A204.1 (cell line): Measurements from ENCODE around the gene SLC35F3.

Source experiments
- FAIRE-seq: peaks from 2 replicates; lab custom pipeline; 2012; peaks lifted over from hg19 to GRCh38; lab: Jason Lieb, UNC

Gene SLC35F3

GRCh38 chr1:233972951-233973635, 68.6 kb downstream of the SLC35F3 start:
- no peak for FAIRE-seq

DNA sequence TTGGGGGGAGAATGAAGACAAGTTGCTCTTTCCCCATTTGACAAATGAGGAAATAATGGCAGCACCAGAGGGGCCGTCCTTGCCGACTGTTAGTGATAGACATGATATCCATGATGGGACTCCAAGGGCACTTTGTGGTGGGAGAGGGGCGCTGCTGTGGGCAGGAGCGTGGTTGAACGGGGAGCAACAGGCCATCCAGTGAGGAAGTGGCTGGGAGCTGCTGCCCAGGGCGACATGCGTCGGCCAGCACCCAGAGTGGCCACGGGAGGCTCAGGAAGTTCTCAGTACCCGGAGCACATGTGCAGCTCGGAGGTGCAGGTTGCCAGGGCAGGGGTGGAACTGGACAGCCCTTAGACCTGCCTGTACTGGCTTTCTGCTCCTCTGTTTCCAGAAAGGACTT, 71.0 kb downstream of the SLC35F3 start:
- no peak for FAIRE-seq

DNA sequence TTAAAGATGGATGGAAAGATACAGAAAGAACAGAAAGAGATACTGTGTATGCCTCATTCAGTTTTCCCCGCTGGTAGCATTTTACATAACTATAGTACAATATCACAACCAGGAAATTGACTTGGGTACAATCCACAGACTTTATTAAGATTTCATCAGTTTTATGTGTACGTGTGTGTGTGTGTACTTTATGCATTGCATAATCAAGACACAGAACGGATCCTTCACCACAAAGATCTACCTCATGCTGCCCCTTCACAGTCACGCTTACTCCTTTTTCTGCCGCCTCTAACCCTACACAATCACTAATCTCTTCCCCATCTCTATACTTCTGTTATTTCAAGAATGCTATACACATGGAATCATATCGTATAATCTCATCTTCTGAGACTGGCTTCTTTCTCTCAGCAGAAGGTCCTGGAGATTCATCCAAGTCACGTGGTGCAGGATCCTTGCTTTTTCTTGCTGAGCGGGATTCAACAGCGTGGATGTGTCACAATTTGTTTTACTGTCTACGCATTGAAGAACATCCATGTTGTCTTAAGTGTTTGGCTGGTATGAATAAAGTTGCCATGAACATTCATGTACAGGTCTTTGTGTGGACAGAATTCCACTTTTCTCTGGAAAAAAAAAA, 76.7 kb downstream of the SLC35F3 start:
- FAIRE-seq, result no peak

DNA sequence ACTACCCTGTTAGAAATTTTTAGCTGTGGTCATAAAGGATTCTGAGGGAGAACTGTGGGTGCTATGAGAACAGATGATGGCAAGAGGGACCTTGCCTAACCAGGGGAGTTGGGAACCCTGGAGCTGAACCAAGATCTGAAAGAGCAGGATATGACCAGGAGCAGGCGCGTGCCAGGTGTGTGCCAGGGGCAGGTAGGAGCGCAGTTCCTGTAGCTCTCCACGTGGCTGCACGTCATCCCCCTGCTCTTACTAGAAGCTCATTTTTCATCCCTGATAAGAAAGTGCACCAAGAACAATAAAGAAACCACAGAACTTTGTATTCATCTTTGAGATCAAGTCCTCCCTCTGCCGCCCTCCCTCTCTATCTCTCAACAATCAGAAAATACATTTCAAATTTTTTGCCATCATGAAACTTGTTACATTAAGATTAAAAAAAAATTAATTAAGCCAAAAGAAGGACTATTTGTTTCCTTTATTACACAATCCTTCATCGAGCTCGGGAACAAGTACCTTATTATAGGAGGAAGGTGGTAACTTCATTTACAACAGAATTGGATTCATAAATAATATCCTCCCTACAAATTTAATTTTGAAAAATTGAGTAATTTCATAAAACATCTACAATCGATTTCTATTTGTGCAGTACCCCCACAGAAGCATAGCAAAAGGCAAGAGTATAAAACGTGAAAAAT, 78.5 kb downstream of the SLC35F3 start:
- no peak for FAIRE-seq

- no peak for FAIRE-seq
Measured at GRCh38 chr1:233983811-233984210, 79.3 kb downstream of the SLC35F3 start.

GRCh38 chr1:233988963-233989696, 84.7 kb downstream of the SLC35F3 start:
- FAIRE-seq, result no peak

DNA sequence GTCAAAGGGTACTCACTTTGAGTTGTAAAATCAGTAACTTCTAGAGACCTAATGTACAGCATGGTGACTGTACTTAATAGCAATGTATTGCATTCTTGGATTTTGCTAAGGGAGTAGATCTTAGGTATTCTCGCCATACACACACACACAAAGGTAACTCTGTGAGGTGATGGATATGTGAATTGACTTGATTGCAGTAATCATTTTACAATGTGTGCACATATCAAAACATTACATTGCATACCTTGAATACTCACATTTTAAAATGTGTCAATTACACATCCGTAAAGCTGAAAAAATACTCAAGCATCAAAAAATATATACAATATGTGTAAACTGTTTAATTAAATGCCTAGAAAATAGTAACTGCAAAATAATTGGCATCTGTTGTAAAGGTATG, 86.0 kb downstream of the SLC35F3 start:
- no peak for FAIRE-seq

DNA sequence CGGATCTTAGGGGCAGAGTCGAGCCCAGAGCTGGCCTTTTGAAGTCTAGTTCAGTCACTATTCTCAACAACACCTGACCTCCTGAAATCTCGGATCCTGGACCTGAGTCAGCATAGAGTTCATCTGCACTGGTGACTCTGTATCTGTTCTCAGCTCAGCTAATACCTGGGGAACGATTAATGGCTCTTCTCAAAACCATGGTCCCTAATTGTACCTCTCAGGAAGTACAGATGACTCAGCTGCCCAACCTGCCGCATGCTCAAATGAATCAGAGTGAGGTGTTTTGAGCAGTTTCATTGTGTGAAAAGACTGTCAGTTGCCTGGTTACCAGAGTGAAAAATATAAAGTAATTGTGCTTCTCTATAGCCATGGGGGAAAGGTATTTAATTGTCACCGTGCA, 89.2 kb downstream of the SLC35F3 start:
- no peak for FAIRE-seq

- no peak for FAIRE-seq
Measured at GRCh38 chr1:233994112-233994511, 89.6 kb downstream of the SLC35F3 start.

- FAIRE-seq, result no peak
Measured at GRCh38 chr1:233998456-233998855, 94.0 kb downstream of the SLC35F3 start.

DNA sequence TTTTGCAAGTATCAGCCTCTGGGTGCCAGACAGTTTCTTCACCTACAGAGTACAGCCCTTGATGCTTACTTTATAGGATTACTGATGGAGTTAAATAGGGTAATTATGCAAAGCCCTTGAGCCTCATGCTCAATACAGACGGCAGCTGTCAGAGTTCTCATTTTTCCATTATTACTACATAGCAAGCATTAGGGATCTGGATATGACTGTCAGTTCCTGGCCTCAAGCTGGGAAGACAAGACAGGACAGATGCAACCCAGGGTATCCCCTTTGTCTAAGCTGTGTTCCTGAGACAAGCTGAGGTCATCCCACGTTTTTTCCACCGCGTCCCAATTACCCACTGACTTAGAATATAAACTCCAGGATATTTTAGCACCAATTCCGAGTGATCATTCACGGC, 94.4 kb downstream of the SLC35F3 start:
- FAIRE-seq, result no peak

- no peak for FAIRE-seq
Measured at GRCh38 chr1:234000557-234001041, 96.1 kb downstream of the SLC35F3 start.

DNA sequence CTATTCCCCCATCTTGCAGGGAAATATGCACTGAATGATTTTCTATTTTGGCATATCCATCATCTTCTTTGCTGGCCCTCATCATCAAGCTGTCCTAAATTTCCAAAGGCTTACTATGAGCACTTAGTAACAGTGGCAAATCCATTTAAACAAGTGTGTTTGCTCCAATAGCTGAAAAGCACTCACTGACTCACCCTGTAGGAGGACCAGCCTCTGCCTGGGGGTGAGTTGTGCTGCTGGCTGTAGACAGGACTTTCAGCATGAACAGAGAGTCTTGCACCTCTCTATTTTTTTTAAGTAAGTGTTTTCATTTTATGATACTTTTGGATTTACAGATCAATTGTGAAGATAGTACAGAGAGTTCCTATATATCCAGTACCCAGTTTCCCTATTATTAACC, 97.3 kb downstream of the SLC35F3 start:
- FAIRE-seq, result no peak

DNA sequence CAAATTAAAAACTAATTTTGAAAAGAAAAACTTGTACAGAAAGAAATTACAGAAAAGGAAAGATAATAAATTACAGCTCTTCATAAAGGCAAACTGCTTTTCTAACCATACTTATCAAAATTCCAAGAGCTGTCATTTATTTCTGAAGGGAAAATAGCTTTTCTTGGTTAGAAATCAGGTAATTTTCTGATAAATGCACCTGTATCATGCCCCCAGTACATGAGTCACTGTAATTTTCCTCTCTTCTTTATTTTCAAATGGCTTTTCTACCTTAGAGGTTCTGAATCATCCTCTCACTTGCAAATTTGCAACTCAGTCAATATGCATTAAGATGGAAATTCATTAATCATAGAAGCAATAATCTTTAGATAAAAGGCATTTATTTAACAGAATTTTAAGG, 100.1 kb downstream of the SLC35F3 start:
- FAIRE-seq, result no peak

GRCh38 chr1:234007684-234008083, 103.2 kb downstream of the SLC35F3 start:
- no peak for FAIRE-seq

DNA sequence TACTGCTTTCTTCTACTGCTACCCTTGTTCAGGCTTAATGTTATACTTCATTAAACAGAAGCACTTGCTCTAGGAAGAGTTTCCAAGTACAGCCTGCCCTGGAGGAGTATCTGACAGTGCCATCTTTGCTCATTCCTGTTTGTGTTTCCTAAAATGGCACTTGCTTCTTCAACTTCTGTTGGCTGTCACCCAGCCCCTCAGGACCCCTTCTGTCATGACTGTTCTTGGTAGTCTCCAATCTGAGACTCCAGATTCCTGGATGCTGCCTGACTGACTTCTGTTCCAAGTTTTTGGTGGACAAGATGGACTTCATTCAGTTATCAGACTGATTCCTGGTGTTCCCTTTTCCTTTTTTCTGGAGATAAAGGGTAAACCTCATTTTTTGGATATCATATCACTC, 104.1 kb downstream of the SLC35F3 start:
- FAIRE-seq, result no peak

DNA sequence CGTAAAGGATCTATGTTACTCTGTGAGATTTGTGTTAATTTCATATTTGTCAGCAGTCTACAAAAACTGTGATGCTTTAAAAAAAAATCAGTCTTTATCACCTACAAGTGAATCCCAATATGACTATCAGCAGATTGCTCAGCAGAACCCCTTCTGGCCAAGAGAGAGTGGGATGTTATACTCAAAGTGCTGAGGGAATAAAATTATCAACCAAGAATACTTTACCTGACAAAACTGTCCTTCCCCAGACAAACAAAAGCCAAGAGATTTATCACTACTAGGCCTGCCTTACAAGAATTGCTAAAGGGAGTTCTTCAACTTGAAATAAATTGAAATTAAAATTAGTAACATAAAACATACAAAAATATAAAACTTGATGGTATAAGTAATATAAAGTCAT, 105.2 kb downstream of the SLC35F3 start:
- FAIRE-seq, result no peak

- FAIRE-seq, result no peak
Measured at GRCh38 chr1:234014208-234014607, 109.7 kb downstream of the SLC35F3 start.

- FAIRE-seq, result no peak
Measured at GRCh38 chr1:234018816-234019215, 114.3 kb downstream of the SLC35F3 start.

DNA sequence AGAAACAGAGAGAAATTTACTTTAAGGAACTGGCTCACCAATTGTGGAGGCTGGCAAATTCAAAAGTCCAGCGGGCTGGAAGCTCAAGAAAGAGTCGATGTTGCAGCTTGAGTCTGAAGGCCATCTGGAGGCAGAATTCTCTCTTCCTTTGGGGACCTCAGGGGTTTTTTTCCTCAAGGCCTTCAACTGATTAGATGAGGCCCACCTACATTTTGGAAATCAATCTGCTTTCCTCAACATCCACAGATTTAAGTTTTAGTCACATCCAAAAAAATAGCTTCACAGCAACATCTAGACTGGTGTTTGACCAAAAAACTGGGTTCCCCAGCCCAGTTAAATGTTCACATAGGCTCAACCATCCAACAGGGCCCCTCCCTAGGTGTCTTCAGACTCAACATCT, 114.9 kb downstream of the SLC35F3 start:
- FAIRE-seq, result no peak

- FAIRE-seq, result no peak
Measured at GRCh38 chr1:234022302-234022701, 117.8 kb downstream of the SLC35F3 start.

GRCh38 chr1:234039603-234040002, 135.1 kb downstream of the SLC35F3 start:
- FAIRE-seq, result no peak
